HG03457 (cell line): ENCODE results near the gene SLCO1C1.

Experiments used
- ATAC-seq: cut with Tn5 transposase; IDR thresholded peaks from one replicate; pipeline ENCODE4 v1.9.1; 2021; ENCODE audit warnings: moderate number of reproducible peaks; ENCODE audit not compliant: unreplicated experiment

The SLCO1C1 gene

DNA sequence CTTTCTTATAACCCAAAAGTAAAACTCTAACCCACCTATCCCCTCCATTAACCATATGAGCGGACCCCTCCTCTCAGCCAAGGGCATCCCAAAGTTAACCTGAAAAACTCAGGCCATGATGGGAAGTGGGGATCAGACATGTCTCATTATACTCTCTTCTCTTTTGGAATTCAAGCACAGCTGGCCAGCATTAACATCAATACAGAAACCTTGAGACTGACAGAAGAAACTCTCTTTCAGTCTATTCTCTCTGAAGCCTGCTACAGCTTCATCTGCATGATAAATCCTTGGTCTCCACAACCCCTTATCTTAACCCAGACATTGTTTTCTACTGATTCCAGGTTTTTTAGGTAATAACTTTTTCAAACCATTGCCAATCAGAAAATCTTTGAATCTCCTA lies 97.8 kb downstream of the SLCO1C1 start:
- no peak for ATAC-seq

DNA sequence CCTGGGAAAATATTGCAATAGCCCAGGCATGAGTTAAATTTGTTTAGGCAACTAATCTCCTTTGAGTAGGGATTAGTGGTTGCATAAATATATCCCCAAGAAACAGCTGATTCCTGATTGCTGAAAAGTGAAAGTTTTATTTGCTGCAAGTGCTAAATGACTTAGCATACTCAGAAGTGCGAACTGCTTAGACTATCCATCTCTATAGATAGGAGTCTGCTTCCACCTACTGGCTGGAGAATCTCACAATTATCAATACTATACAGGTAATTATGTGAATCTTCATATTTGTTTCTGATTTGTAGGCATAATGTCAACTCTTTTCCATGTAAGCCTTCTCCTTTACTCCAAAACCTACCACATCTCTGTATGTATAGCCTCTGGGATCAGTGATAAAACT lies 103.4 kb downstream of the SLCO1C1 start:
- ATAC-seq: no peak

DNA sequence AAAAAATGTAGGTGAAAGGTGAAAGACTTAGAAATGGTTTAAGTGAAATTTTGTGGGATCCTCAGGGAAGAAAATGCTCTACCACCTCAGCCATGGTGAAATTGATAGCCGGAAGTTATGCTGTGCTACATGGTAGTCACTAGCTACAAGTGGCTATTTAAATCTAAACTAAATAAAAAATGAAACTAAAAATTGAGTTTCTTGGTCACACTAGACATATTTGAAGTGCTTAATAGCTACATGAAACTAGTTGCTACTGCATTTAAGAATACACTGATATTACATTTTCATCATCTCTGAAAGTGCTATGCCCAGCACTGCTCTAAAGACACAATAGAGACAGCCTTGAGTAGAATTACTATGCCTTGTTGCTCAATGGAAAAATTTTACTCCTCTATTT lies 105.0 kb downstream of the SLCO1C1 start:
- ATAC-seq: no peak

DNA sequence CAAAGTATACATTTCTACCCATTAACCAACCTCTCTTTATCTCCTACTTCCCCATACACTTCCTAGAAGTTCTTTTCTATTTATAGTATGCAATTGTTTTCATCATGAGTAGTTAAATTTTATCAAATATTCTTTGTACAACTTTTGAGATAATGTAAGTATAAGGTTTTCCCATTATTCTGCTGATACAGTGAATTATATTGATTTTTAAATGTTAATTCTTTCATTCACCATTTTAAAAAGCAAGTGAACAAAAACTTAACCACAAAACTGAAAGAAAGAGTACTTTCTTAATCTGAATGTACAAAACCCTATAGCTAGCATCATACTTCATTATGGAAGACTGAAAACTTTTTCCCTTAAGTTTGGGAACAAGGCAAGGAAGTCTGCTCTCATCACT lies 105.9 kb downstream of the SLCO1C1 start:
- no peak for ATAC-seq
